HG03039 (cell line): ENCODE results near the gene SCEL.
"Not testable (repeated sequence)": the region's sequence is repeated elsewhere in the genome, so short reads cannot be mapped to it uniquely, and the experiment has no call there.

ENCODE experiments used
- ATAC-seq: cut with Tn5 transposase; IDR thresholded peaks from one replicate; pipeline ENCODE4 v1.9.1; 2021; ENCODE audit warnings: mild to moderate bottlenecking, moderate library complexity; ENCODE audit not compliant: unreplicated experiment

SCEL gene

GRCh38 chr13:77653301-77653700, 117.8 kb downstream of the SCEL start:
- ATAC-seq: no peak

GRCh38 chr13:77660016-77660415, 124.5 kb downstream of the SCEL start:
- ATAC-seq: not testable (repeated sequence)

GRCh38 chr13:77660841-77661250, 125.3 kb downstream of the SCEL start:
- ATAC-seq: no peak

GRCh38 chr13:77662301-77662700, 126.8 kb downstream of the SCEL start:
- not testable (repeated sequence) for ATAC-seq

GRCh38 chr13:77662831-77663230, 127.3 kb downstream of the SCEL start:
- ATAC-seq: not testable (repeated sequence)

GRCh38 chr13:77674852-77675251, 139.3 kb downstream of the SCEL start:
- no peak for ATAC-seq

GRCh38 chr13:77678691-77679235, 143.3 kb downstream of the SCEL start:
- no peak for ATAC-seq

GRCh38 chr13:77687799-77688198, 152.3 kb downstream of the SCEL start:
- ATAC-seq: no peak

- no peak for ATAC-seq
These were observed 156.4 kb downstream of the SCEL start for GRCh38 chr13:77691871-77692270.

- no peak for ATAC-seq
These were observed 157.4 kb downstream of the SCEL start for GRCh38 chr13:77692746-77693448.

- ATAC-seq: no peak
These were observed 158.0 kb downstream of the SCEL start for GRCh38 chr13:77693449-77693940.
